ENCODE results near the gene EYA2.
"Not testable (repeated sequence)": the region's sequence is repeated elsewhere in the genome, so short reads cannot be mapped to it uniquely, and the experiment has no call there.

The EYA2 gene

GRCh38 chr20:47154089-47154488 lies 259.4 kb downstream of the EYA2 start:
- DNase-seq = no peak

- DNase-seq = no peak
Measured at GRCh38 chr20:47156301-47157137, 261.9 kb downstream of the EYA2 start.

- no peak for DNase-seq
Measured at GRCh38 chr20:47159166-47159565, 264.5 kb downstream of the EYA2 start.

- no peak for DNase-seq
Measured at GRCh38 chr20:47160240-47160639, 265.6 kb downstream of the EYA2 start.

GRCh38 chr20:47160992-47161391 lies 266.3 kb downstream of the EYA2 start:
- DNase-seq = no peak

GRCh38 chr20:47161411-47161810 lies 266.8 kb downstream of the EYA2 start:
- DNase-seq = no peak

GRCh38 chr20:47164140-47164539 lies 269.5 kb downstream of the EYA2 start:
- DNase-seq = no peak

- DNase-seq = no peak
Measured at GRCh38 chr20:47165376-47165865, 270.8 kb downstream of the EYA2 start.

- no peak for DNase-seq
Measured at GRCh38 chr20:47167846-47168245, 273.2 kb downstream of the EYA2 start.

- DNase-seq = no peak
Measured at GRCh38 chr20:47172579-47172978, 277.9 kb downstream of the EYA2 start.

- DNase-seq = no peak
Measured at GRCh38 chr20:47173596-47174216, 279.1 kb downstream of the EYA2 start.

- no peak for DNase-seq
Measured at GRCh38 chr20:47174456-47175243, 280.0 kb downstream of the EYA2 start.

GRCh38 chr20:47175493-47175892 lies 280.9 kb downstream of the EYA2 start:
- no peak for DNase-seq

- not testable (repeated sequence) for DNase-seq
Measured at GRCh38 chr20:47176217-47176616, 281.6 kb downstream of the EYA2 start.

GRCh38 chr20:47178277-47178676 lies 283.6 kb downstream of the EYA2 start:
- no peak for DNase-seq

- DNase-seq = no peak
Measured at GRCh38 chr20:47178851-47179250, 284.2 kb downstream of the EYA2 start.

GRCh38 chr20:47179267-47179666 lies 284.6 kb downstream of the EYA2 start:
- no peak for DNase-seq

- DNase-seq = peak; percentile 63
Measured at GRCh38 chr20:47181056-47181862, 286.6 kb downstream of the EYA2 start.

- DNase-seq = no peak
Measured at GRCh38 chr20:47183367-47183766, 288.7 kb downstream of the EYA2 start.

GRCh38 chr20:47187450-47188195 lies 293.0 kb downstream of the EYA2 start:
- no peak for DNase-seq

- no peak for DNase-seq
Measured at GRCh38 chr20:47188540-47188939, 293.9 kb downstream of the EYA2 start.

GRCh38 chr20:47189060-47189459 lies 294.4 kb downstream of the EYA2 start:
- DNase-seq = no peak
